ENCODE measurements around the gene MAGEL2. TPM values are rescaled to one million over a fixed set of nuclear protein-coding genes. Genes with fewer than 3 reads are reported as not detected.
"Not testable (repeated sequence)": the region's sequence is repeated elsewhere in the genome, so short reads cannot be mapped to it uniquely, and the experiment has no call there.

The MAGEL2 gene
- total RNA-seq, 1 donor from 2014 or later: 0.70 TPM

DNA sequence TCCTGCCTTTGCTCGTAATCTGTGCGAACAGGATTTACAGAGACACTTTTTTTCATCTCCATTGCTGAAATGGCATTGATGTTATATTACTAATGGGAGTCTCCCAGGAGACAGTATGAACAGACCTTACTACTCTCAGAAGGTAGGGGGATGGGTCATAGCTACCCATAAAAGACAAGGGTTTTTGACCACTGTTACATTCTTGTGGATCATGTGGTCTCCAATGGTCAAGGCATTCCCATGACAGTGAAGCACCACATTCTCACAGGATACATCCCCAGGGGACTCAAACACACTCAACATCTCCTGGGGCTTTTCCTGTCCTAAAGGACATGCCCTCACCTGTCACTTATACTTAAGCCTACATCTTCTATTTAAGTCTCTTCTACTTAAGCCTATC, 41.4 kb downstream of the MAGEL2 start:
- no peak for DNase-seq (ENCODE audit: low spot score)

DNA sequence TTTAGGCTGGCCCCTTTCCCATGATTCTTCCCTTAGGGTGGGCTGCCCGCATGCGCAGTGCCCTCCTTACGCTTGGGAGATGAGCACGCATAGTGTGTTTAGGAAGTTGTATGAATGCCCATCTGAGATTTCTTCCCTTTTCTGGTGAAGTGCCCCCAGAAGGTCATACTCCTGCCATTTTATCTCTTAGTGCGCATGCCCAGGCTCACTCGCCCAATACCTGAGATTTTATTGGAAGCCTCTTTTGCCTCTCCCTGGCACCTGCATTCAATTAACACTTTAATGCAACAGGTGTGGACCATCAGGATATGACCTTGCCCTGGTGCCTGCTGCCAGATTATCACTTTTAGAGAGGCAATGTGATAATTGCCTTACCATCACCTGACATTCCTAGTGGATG, 45.5 kb downstream of the MAGEL2 start:
- no peak for DNase-seq (ENCODE audit: low spot score)

DNA sequence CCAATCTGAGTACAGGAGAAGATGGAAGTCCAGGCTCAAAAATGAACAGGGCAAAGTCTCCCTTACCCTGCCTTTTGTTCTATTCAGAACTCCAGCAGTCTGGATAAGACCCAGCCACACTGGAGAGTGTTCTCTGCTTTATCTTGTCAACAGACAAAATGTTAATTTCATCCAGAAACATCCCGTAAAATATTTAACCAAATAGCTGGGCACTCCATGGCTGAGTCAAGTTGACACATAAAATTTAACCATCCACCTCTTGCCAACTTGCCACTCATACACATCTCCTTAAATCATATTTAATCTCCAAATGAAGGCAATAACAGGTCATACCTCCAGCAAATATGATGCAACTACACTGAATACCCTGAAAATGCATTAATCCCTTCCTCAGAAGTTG, 48.6 kb downstream of the MAGEL2 start:
- DNase-seq (ENCODE audit: low spot score): no peak

DNA sequence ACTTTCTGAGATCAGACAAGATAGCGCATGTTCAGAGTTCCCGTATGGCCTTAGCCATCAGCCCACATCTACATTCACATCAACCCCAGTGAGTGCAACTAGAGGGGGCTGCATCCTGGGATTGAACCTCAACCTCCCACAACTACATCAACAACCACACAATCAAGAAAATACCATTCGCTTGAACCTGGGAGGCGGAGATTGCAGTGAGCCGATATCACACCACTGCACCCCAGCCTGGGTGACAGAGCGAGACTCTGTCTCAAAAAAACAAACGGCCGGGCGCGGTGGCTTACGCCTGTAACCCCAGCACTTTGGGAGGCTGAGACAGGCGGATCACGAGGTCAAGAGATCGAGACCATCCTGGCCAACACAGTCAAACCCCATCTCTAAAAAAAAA, 50.4 kb downstream of the MAGEL2 start:
- DNase-seq (ENCODE audit: low spot score): not testable (repeated sequence)

DNA sequence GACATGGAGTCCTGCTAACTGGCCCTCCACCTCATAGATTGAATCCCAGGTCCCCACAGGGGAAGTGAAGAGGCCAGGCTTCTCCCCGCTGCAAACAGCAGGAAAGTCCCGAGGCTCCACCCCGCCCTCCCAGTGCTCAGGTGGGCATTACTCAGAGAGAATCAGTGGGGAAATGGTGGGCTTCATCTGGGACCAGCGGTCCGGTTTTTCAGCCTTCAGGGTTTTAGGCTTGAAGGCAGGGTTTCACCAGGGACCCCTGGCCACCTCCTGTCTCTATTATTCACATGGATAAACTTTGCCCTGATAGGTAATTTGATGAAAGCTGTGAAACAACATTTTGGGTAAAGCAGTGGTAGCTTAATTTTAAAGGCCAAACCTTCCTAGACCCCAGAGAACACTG, 50.9 kb downstream of the MAGEL2 start:
- DNase-seq (ENCODE audit: low spot score): no peak

DNA sequence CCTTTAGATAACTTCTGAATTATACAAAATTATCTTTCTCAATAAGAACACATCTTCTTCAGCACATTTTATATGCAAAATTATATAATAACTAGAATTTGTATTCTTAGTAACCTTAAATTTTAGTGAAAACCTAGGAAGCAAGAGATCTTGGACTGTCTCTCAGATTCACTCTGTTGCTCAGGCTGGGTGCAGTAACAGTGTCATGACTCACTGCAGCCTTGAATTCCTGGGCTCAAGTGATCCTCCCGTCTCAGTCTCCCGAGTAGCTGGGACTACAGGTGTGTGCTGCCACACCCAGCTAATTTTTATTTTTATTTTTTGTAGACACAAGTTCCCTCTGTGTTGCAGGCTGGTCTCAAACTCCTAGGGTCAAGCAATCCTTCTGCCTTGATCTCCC, 52.3 kb downstream of the MAGEL2 start:
- no peak for DNase-seq (ENCODE audit: low spot score)

DNA sequence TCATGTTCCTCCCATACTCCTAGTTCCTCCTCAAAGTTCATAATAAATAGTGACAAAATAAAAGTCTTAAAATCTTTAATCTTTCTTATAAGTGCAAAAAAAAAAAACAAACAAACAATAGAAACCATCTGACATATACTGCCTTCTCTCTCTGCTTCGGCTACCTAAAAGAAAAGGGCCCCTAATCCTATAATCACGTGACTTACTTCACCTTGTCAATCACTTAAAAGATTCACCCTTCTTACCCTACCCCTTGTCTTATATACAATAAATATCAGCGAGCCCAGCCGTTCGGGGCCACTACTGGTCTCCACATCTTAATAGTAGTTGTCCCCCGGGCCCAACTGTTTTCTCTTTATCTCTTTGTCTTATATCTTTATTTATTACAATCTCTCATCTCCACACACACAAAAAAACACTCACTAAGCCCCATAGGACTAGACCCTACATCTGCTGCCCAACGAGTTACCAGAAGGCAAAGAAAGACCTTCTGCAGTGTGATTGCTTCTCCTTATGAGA, 53.4 kb downstream of the MAGEL2 start:
- no peak for DNase-seq (ENCODE audit: low spot score)

Other genes with a start within 250 kb of the MAGEL2 start
- not detected for gene GOLGA6L2, start 200.6 kb downstream of the MAGEL2 start, total RNA-seq
- gene MKRN3, start 82.2 kb downstream of the MAGEL2 start, total RNA-seq: 1.1 TPM
- gene NDN, start 39.4 kb upstream of the MAGEL2 start, total RNA-seq: 36.1 TPM